Spleen (tissue), 7 donors: ENCODE results near the gene TREML1.

Experiments
- POLR2A ChIP-seq, 3 donors: fragments of 450-650 bp; IDR thresholded peaks; one replicate each; pipeline ENCODE4 v1.5.1; 2017; ENCODE audit warnings: antibody characterized with exemption in 3 of 3, mild to moderate bottlenecking in 1 of 3
- POLR2AphosphoS5 ChIP-seq, 3 donors: sonication (generic); formaldehyde crosslinking; IDR thresholded peaks; one replicate each; pipeline ENCODE4 v1.5.1; 2017; ENCODE audit warnings: antibody characterized with exemption in 3 of 3
- TF ChIP-seq, protein P1 (sequence below), 11 experiments: fragments of 200-600 bp in 7 of 11; fragments of 450-650 bp in 4 of 11; sonication (generic) in 4 of 11; IDR thresholded peaks in 8 of 11; conservative IDR thresholded peaks in 3 of 11; 1 replicate in 7 of 11; 2 replicates in 4 of 11; pipeline versions ENCODE4 v1.4.0 to v1.8.0; 2016 to 2021; ENCODE audit warnings: antibody characterized with exemption in 11 of 11, inconsistent platforms in 4 of 11, mild to moderate bottlenecking in 1 of 11
- donor health status: DM: no; HTN: no; CAD: no; lungs with moderate emphysema.
- donor health status: DM: no; HTN: no; CAD: no.
- donor health status: DM: no; HTN: no; CAD: no.

DNA sequence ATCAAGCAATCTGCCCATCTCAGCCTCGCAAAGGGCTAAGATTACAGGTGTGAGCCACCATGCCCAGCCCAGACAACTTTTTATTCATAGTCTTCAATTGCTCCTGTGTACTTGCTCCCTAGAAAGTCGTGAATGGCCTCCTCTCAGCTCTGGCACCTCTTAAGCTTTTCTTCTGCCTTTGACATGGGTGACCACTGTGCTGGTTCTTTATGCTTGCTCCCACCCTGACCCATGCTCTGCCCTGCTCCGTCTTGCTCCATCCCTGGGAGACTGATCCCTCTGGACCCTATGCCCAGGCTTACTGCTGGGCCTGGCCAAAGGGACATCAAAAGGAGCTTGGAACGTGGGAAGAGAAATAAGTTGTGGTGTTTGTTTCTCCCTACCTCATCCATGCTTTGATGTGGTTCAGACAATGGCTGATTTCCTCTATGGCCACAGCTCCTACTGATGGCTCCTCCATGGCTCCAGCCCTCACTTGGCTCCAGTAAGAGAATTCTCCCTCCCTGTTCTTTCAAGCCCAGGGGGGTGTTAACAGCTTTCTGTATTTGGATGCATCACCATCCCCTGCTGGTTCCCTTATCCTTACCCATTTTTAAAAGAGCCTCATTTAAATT lies 16.5 kb upstream of the TREML1 start:
- TF ChIP-seq POLR2A (IDR thresholded peaks at IDR 0.05) (no peak), POLR2AphosphoS5 (IDR thresholded peaks at IDR 0.05) (no peak)
- TF ChIP-seq, protein P1, sequence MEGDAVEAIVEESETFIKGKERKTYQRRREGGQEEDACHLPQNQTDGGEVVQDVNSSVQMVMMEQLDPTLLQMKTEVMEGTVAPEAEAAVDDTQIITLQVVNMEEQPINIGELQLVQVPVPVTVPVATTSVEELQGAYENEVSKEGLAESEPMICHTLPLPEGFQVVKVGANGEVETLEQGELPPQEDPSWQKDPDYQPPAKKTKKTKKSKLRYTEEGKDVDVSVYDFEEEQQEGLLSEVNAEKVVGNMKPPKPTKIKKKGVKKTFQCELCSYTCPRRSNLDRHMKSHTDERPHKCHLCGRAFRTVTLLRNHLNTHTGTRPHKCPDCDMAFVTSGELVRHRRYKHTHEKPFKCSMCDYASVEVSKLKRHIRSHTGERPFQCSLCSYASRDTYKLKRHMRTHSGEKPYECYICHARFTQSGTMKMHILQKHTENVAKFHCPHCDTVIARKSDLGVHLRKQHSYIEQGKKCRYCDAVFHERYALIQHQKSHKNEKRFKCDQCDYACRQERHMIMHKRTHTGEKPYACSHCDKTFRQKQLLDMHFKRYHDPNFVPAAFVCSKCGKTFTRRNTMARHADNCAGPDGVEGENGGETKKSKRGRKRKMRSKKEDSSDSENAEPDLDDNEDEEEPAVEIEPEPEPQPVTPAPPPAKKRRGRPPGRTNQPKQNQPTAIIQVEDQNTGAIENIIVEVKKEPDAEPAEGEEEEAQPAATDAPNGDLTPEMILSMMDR (IDR thresholded peaks at IDR 0.05 in 8 of 11, conservative IDR thresholded peaks at IDR 0.05 in 3 of 11) = no peak
